Effector memory CD4-positive, alpha-beta T cell (primary cell): ENCODE data around the gene C4orf54.

Experiments
- DNase-seq, 3 donors: peaks; one replicate each; pipeline ENCODE4 v3.0.0-alpha.2; 2020
- H3K27ac ChIP-seq: 2 replicates; pipeline ENCODE4 v1.7.0; 2013; ENCODE audit warnings: mild to moderate bottlenecking, low read length, moderate library complexity; ENCODE audit not compliant: insufficient read depth, poor library complexity, severe bottlenecking
- H3K27me3 ChIP-seq: replicated peaks from 2 replicates; pipeline ENCODE4 v1.7.0; 2013; ENCODE audit warnings: mild to moderate bottlenecking, low read length; ENCODE audit not compliant: insufficient read depth, control insufficient read depth, poor library complexity, severe bottlenecking
- H3K36me3 ChIP-seq: 2 replicates; pipeline ENCODE4 v1.7.0; 2013; ENCODE audit warnings: mild to moderate bottlenecking, low read length, moderate library complexity; ENCODE audit not compliant: control insufficient read depth, insufficient read depth
- H3K4me1 ChIP-seq: 2 replicates; pipeline ENCODE4 v1.7.0; 2013; ENCODE audit warnings: low read length, mild to moderate bottlenecking; ENCODE audit not compliant: control insufficient read depth, insufficient read depth, poor library complexity, severe bottlenecking
- H3K4me3 ChIP-seq: 2 replicates; pipeline ENCODE4 v1.7.0; 2013; ENCODE audit warnings: low read length, low read depth, mild to moderate bottlenecking; ENCODE audit not compliant: insufficient read depth, poor library complexity, severe bottlenecking
- H3K9me3 ChIP-seq: 2 replicates; pipeline ENCODE4 v1.7.0; 2013; ENCODE audit warnings: mild to moderate bottlenecking, low read length, moderate library complexity; ENCODE audit not compliant: control insufficient read depth

C4orf54 gene

DNA sequence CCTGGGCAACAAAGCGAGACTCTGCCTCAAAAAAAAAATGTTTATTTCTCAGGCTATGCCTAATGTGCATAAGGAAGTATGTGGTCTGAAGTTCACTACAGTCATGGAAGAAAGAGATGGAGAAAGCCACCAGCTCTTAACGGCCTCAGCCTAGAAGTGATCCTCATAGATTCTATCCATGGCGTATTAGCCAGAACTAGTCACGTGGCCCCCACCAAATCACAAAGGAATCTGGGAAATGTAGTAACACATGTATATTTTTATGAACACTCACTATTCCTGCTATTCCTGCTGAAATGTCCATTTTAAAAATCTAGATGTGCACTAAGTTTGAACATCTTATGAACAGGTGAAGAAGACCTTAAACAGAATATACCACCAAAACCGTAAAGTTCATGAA lies 49.2 kb downstream of the C4orf54 start:
- Histone ChIP-seq H3K4me1 (no peaks in the 10 kb centered on the region), H3K36me3 (no peaks in the 10 kb centered on the region), H3K4me3 (no peak overlapping the region), H3K27ac (no peak overlapping the region), H3K27me3 (no peaks in the 10 kb centered on the region), H3K9me3 (no peaks in the 10 kb centered on the region)
- no peak for DNase-seq
